GM03348 (cell line): ENCODE measurements around the gene TIGD2.
A peak's percentile ranks its signal among the peaks of the same experiment; 100 is the strongest.
"Not testable (repeated sequence)": the region's sequence is repeated elsewhere in the genome, so short reads cannot be mapped to it uniquely, and the experiment has no call there.

ENCODE experiments used
- DNase-seq: peaks from one replicate; pipeline ENCODE4 v3.0.0; 2012; ENCODE audit warnings: low spot score

The TIGD2 gene

DNA sequence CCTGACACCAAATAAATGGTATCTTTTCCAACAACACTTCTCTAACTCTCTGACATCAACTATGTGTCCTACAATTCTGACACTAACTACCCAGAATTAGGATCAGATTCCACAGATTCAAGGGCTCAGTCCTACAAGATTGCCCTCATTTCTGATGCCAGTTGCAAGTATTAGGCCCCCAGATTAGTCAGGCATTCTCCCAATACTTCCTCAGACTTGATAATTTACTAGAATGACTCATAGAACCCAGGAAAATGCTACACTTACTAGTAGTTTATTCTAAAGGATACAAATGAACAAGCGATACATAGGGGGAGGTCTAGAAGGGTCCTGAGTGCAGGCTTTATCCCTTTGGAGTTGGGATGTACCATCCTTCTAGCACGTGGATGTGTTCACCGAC, 8.5 kb downstream of the TIGD2 start:
- no peak for DNase-seq

- DNase-seq, result no peak
These were observed 10.2 kb downstream of the TIGD2 start for GRCh38 chr4:89121387-89122068.

DNA sequence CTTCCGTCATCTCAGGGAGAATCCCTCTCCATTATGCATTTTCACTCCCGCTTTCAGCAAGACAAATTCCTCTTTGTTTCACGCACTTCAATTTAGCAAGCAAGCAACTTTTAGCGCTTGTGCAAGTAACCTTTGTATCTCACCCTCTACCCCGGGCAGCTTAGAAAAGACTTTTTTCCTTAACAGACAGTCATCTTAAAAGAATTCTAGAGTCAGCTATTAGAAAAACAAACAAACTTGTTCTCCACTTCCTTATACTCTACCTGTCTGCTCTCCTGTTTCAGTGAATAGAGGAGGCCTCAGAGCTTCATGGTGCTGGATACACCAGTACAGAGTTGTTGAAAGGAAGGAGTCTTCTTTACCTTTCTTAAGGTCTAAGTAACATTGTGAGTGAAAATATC, 12.1 kb downstream of the TIGD2 start:
- no peak for DNase-seq

- no peak for DNase-seq
These were observed 14.8 kb downstream of the TIGD2 start for GRCh38 chr4:89125901-89126782.

DNA sequence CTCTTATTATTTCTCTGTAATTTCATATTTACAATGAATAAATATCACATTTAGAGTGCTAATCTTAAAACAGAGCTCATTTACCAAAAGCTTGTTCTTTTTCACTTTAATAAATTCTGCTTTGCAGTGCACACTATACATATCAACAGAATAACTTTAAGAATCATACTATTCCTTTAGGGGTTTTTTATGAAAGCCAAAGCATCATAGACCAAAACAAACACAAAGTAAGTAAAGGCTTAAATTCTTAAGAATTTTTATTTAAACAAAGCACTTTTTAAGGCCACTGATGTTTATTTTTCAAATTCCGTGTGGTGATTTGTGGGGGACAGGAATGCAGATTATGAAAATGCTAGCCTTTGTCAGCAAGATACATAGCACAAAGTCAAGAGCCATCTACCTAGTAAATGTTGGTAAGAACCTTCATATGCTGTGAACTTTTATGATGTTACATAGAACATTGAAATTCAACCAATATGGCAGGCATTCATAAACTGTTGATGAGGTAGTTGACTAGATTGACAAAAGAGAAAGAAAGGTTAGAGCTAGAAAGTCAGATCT, 17.8 kb downstream of the TIGD2 start:
- DNase-seq, result no peak

- DNase-seq, result peak; percentile 37
These were observed 23.5 kb downstream of the TIGD2 start for GRCh38 chr4:89134775-89135319.

DNA sequence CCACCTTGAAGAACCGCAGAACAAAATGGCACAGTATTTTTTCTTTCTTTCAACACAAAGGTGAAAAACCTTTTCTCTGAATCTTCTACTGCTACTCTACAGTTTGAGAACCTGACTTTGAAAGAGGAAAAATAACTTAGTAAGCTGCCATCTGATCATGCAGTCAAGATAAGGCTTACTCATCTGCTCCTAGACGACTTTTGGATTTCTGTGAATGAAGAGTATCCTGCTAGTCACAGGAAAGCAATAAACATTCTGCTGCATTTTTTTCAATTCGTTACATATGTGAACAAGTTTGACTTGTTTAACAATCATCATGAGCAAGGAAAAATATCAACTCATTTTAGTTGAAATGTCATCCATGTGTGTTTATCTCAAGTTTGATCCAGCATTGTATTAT, 25.2 kb downstream of the TIGD2 start:
- no peak for DNase-seq

DNA sequence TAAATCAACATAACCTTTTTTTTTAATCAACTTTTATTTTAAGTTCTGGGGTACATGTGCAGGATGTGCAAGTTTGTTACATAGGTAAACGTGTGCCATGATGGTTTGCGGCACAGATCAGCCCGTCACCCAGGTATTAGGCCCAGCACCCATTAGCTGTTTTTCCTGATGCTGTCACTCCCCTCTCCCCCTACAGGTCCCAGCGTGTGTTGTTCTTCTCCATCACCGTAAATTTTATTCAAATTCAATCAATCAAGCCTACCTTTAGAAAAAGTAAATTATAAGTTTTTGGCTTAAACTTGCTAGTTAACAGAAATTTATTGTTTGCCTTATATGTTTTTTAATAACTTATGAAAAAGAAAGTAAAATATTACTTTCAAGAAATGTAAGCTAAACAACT, 25.9 kb downstream of the TIGD2 start:
- no peak for DNase-seq

- no peak for DNase-seq
These were observed 26.4 kb downstream of the TIGD2 start for GRCh38 chr4:89137695-89138094.

DNA sequence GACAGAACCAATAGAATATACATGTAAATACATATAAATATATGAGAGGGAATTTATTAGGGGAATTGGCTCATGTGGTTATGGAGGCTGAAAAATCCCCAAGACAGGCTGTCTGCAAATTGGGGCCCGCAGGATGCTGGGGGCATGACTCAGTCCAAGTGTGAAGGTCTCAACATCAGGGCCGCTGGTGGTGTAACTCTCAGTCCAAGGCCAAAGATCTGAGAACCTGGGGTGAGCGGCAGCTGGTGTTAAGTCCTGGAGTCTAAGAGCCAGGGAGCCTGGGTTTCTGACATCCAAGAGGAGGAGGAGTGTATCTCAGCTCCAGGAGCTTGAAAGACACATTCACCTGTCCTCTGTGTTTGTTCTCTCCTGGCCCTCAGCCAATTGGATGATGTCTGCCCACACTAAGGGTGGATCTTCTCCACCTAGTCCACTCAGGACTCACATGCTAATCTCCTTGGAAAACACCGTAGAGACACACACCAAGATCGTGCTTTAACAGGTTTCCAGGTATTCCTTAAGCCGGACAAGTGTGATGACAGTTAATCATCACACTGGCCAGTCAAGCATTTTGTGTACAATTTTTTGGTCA, 28.9 kb downstream of the TIGD2 start:
- DNase-seq, result no peak

GRCh38 chr4:89142691-89143669, 31.6 kb downstream of the TIGD2 start:
- DNase-seq, result no peak

DNA sequence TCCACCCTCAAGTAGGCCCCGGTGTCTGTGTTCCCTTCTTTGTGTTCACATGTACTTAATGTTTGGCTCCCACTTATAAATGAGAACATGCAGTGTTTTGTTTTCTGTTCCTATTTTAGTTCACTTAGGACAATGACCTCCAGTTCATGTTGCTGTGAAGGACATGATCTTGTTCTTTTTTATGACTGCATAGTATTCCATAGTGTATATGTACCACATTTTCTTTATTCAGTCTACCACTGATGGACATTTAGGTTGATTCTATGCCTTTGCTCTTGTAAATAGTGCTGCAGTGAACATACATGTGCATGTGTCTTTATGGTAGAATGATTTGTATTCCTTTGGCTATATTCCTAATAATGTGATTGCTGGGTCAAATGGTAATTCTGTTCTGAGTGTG, 33.3 kb downstream of the TIGD2 start:
- DNase-seq, result not testable (repeated sequence)

GRCh38 chr4:89146196-89146595, 34.9 kb downstream of the TIGD2 start:
- no peak for DNase-seq

DNA sequence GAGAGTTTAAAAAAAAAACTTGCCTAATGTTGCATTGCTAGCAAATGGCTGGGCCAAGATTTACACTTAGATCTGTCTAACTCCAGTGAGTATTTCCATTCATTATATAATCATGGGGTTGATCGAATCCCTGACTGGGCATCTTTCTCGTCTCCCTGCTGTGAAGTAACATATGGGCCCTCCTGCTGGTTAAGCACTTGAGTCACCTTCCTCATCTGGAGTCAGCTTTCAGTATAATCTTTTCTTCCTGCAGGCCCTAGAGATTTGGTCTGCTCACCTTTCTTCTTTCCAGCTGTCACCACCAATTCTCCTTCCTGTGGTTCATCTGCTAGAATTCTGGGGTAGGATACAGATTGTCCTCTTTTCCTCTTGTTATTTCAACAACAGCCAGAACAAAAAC, 41.6 kb downstream of the TIGD2 start:
- no peak for DNase-seq

DNA sequence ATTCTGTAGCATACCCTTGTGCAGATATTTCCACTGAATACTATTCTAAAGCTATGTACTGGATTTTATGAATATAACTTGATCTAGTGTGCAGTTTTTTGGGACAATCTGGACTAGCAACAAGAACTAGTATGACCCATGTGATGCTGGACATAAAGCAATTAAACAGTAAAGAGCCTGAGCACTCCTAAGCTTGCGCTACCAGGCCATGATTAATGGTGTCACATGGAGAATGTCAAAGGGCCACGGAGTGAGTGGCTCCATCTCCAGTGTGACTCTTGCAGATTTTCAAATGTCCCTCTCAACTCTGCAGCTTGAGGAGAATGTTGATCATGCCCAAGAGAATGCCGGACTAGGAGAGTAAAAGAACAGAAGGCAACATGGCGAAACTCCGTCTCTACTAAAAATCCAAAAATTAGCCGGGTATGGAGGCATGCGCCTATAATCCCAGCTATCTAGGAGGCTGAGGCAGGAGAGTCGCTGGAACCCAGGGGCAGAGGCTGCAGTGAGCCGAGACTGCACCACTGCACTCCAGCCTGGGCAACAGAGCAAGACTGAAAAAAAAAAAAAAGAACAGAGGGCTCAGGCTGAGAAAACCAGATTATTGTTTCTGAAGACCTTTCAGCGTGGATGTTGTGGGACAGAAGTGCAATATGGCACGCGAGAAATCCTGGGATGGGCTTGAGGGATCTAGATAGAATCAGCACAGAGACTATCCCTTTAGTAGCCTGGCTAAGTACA, 45.0 kb downstream of the TIGD2 start:
- DNase-seq, result no peak

- no peak for DNase-seq
These were observed 46.2 kb downstream of the TIGD2 start for GRCh38 chr4:89157488-89158024.

DNA sequence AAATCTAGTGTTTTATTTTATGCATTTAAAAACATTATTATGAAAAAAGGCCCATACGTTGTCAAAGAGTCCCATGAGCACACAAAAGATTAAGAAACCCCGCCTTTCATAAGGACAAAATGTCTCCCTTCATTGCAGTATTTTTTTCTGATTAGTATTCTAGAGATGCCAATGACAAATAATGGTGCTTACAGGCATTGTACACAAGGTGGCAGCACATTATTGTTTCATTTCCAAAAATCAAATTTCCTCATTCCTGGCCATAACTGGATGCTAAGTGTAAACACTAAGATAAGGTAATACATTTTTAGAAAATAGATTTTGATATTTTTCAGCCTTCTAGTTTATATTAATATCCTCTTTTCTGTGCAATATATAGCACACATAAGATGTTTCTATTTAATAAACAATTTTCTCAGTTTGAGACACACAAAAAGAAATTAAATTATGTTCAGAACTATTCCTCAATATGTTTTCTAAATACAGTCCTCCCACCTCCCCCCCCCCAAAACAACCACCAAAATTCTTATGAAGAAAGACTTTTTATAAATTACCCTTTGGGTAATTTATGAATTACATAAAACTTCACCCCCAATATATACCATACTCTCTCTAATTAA, 47.7 kb downstream of the TIGD2 start:
- DNase-seq, result peak; percentile 41

DNA sequence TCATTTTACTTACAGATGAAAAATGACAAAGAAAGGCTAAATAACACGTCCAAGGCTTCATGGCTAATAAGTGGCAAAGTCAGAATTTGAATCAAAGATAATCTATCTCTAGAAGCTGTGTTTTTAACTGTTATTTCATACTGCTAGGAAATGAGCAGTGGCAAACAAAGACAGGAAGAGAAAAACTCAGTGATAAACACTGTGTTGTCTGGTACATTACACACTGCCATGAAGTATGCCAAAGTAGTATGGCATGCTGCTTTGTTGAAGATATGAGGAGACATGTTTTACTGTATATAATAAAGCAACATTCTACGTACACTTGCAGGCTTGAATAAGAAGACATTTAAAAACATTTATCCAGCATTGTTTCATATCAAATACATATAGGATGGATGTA, 49.5 kb downstream of the TIGD2 start:
- no peak for DNase-seq

GRCh38 chr4:89161841-89162240, 50.5 kb downstream of the TIGD2 start:
- DNase-seq, result no peak

- no peak for DNase-seq
These were observed 51.2 kb downstream of the TIGD2 start for GRCh38 chr4:89162496-89162895.
